ENCODE measurements around the gene PCNX3. TPM values are rescaled to one million over a fixed set of nuclear protein-coding genes. Genes with fewer than 3 reads are reported as not detected.
"Not testable (repeated sequence)": the region's sequence is repeated elsewhere in the genome, so short reads cannot be mapped to it uniquely, and the experiment has no call there.

PCNX3 gene
- total RNA-seq, 1 donor from 2014 or later = 61.9 TPM

DNA sequence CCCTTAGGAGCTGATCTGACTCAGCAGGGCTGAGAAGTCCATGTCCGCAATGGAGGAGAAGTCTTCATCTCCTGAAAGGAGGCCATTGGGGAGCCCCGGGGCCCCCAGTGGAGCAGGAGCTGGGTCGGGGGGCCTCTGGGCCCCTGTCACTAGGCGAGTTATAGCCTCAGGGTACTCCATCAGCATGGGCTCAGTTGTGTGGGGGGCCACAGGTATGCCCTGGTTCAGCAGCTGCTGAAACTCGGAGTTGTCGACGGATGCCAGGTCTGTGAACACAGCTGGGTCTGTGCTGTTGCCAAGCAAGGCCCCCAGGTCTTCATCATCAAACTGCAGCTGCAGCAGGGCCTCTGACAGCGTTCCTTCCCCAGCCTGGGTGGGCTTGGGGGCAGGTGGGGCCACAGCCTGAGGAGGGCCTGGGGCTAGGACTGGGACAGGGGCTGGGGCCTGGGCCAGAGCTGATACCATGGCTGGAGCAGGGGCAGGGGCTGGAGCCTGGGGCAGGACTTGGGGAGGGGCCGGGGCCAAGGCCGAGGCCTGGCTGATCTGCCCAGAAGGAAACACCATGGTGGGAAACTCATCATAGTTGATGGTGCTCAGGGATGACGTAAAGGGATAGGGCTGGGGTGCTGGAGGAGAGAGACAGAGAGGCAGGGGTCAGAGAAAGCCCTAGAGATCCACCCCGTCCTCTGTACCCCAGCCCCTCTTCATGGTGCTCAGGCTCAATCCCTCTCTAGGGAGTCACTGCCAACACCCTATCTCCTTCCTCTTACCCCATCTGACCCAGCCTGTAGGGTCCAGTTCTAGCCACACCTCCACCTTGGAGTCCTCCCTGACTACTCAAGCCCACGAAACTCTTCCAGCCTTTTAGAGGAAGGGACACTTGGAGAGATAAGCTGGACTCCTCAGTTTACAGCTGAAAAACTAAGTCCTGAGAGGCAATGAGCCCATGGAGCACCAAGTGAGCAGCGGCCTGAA lies 39.1 kb downstream of the PCNX3 start:
- no peak for DNase-seq (ENCODE audit: low read depth)
- Histone ChIP-seq H3K4me3 (ENCODE audit: low read depth, low read length) (no peak overlapping the region), H3K27me3 (ENCODE audit: control insufficient read depth, insufficient read depth, low read length) (no peaks in the 10 kb centered on the region), H3K36me3 (ENCODE audit: control insufficient read depth, insufficient read depth, low read length) (peaks cover 6% of the 10 kb centered on the region)
- TF ChIP-seq, protein P1, sequence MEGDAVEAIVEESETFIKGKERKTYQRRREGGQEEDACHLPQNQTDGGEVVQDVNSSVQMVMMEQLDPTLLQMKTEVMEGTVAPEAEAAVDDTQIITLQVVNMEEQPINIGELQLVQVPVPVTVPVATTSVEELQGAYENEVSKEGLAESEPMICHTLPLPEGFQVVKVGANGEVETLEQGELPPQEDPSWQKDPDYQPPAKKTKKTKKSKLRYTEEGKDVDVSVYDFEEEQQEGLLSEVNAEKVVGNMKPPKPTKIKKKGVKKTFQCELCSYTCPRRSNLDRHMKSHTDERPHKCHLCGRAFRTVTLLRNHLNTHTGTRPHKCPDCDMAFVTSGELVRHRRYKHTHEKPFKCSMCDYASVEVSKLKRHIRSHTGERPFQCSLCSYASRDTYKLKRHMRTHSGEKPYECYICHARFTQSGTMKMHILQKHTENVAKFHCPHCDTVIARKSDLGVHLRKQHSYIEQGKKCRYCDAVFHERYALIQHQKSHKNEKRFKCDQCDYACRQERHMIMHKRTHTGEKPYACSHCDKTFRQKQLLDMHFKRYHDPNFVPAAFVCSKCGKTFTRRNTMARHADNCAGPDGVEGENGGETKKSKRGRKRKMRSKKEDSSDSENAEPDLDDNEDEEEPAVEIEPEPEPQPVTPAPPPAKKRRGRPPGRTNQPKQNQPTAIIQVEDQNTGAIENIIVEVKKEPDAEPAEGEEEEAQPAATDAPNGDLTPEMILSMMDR (IDR thresholded peaks at IDR 0.05; ENCODE audit: insufficient read depth, low read length, poor library complexity, severe bottlenecking) = no peak

DNA sequence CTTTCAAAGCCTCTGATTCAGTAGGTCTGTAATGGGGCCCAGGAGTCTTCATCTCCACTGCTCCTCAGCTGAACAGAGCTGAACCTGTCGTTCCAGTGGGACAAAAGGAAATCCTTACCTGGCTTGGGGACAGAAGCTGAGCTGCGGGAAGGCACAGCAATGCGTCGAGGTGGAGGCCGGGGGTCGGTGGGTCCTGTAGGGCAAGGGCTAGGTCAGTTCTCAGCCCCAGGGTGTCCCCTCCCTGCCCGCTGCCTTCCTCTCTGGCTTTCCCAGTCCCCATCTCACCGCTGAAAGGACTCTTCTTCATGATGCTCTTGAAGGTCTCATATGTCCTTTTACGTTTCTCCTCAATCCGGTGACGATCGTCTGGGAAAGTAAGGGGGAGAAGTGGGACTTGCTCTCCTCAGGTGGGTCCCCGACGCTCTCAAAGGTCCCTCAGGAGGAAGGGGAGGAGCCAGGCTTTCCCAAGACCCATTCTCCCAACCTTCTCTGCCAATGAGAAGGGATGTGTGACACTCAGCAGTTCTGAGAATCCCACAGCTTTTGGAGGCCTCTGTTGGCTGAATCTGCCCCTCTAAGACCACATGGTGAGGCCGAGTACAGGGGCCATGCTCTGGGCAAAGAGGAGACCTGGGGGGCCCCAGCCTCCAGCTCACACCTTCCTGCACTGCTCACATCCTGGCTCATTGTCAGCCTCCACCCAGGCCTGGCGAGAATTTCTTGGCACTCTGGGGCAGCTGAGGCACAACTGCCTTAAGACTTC lies 40.2 kb downstream of the PCNX3 start:
- no peak overlapping the region for H3K4me3 ChIP-seq (ENCODE audit: low read depth, low read length)
- no peak for DNase-seq (ENCODE audit: low read depth)
- peaks cover 9% of the 10 kb centered on the region for H3K36me3 ChIP-seq (ENCODE audit: control insufficient read depth, insufficient read depth, low read length)
- TF ChIP-seq, protein P1 (IDR thresholded peaks at IDR 0.05; ENCODE audit: insufficient read depth, low read length, poor library complexity, severe bottlenecking) = no peak
- no peaks in the 10 kb centered on the region for H3K27me3 ChIP-seq (ENCODE audit: control insufficient read depth, insufficient read depth, low read length)

DNA sequence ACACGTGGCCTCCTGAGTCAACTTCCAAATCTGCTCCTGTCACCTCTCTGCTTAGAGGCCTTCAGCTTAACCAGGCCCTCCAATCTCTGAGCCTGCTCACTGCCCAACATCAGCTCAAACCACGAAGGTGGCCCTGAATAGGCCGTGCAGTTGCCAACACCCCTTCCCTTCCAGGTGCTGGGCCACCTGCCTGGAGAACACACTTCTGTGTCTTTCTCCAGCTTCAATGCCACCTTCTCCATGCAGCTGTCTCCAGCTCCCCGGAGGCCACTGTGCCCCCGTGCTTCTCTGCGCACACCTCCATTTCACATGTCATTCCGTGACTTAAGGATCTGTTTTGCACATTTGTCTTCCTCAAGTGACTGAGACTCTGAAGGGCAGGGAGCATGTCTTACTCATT lies 41.9 kb downstream of the PCNX3 start:
- no peak for DNase-seq (ENCODE audit: low read depth)
- Histone ChIP-seq H3K27me3 (ENCODE audit: control insufficient read depth, insufficient read depth, low read length) (no peaks in the 10 kb centered on the region), H3K36me3 (ENCODE audit: control insufficient read depth, insufficient read depth, low read length) (peaks cover 9% of the 10 kb centered on the region), H3K4me3 (ENCODE audit: low read depth, low read length) (no peak overlapping the region)
- TF ChIP-seq, protein P1 (IDR thresholded peaks at IDR 0.05; ENCODE audit: insufficient read depth, low read length, poor library complexity, severe bottlenecking) = no peak

DNA sequence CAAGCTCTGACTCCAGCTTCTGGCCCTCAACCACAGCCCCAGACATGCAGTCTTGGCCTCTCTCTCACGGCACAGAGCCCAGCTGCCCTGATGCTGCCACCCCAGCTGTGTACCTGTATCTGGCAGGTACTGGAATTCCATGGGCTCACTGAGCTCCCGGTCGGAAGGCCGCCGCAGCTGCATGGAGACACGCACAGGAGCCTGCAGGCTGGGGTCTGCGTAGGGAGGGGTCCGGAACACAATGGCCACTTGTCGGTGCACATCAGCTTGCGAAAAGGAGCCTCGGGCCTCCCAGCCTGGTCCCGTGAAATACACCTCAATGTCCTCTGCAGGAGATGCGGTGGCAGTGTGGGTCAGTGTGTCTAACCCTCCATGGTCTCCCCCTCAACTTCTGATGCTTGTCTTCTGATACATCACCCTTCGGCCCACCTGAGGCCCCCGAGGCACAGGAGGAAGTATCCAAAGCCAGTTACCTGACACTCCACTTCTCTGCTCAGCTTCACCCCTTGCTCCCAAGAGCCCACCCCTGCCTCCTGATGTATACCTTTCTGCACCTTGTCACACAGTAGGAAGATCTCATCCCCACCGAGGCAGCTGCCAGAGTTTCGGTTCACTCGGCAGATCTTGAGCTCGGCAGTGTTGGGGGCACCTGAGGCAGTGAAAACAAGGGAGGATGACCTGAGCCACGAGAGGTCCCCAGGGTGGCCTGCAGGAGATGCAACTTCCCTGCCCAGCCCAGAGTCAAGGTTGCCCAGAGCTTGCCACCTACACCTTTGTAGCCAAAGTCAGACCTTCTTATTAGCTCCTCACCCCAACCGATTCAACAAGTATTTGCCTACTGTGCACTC lies 42.8 kb downstream of the PCNX3 start:
- TF ChIP-seq, protein P1 (IDR thresholded peaks at IDR 0.05; ENCODE audit: insufficient read depth, low read length, poor library complexity, severe bottlenecking) = no peak
- H3K36me3 ChIP-seq (ENCODE audit: control insufficient read depth, insufficient read depth, low read length) = peaks cover 9% of the 10 kb centered on the region
- no peak overlapping the region for H3K4me3 ChIP-seq (ENCODE audit: low read depth, low read length)
- no peak for DNase-seq (ENCODE audit: low read depth)
- H3K27me3 ChIP-seq (ENCODE audit: control insufficient read depth, insufficient read depth, low read length) = no peaks in the 10 kb centered on the region

DNA sequence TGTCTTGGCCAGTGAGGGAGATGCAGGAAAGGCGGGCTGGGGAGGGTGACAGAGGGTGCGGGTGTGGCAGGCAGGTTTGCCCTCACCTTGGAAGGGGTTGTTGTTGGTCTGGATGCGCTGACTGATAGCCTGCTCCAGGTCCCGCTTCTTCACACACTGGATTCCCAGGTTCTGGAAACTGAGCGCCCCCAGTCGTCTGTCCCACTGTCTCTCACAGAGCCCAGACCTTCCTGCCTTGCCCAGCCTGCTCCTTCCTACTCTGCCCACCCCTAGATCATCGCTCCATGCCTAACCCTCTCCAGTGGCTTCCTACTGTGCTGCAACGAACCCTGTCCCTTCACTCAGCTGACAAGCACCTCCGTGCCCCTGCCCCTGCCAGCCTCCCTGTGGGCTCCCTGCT lies 44.5 kb downstream of the PCNX3 start:
- Histone ChIP-seq H3K4me3 (ENCODE audit: low read depth, low read length) (no peak overlapping the region), H3K36me3 (ENCODE audit: control insufficient read depth, insufficient read depth, low read length) (peaks cover 9% of the 10 kb centered on the region), H3K27me3 (ENCODE audit: control insufficient read depth, insufficient read depth, low read length) (no peaks in the 10 kb centered on the region)
- DNase-seq (ENCODE audit: low read depth) = no peak
- TF ChIP-seq, protein P1 (IDR thresholded peaks at IDR 0.05; ENCODE audit: insufficient read depth, low read length, poor library complexity, severe bottlenecking) = no peak

DNA sequence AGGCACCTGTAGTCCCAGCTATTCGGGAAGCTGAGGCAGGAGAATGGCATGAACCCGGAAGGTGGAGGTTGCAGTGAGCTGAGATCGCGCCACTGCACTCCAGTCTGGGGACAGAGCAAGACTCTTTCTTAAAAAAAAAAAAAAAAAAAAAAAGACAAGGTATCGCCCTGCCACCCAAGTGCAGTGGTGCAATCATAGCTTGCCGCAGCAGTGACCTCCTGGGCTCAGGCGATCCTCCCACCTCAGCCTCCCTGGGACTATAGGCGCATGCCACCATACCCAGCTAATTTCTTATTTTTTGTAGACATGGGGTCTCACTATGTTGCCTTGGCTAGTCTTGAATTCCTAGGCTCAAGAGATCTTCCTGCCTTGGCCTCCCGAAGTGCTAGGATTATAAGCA lies 45.3 kb downstream of the PCNX3 start:
- not testable (repeated sequence) for DNase-seq (ENCODE audit: low read depth); H3K27me3 ChIP-seq (ENCODE audit: control insufficient read depth, insufficient read depth, low read length); H3K4me3 ChIP-seq (ENCODE audit: low read depth, low read length); H3K36me3 ChIP-seq (ENCODE audit: control insufficient read depth, insufficient read depth, low read length)

All from kidney epithelial cell (primary cell).